Endodermal cell (in vitro differentiated cells): ENCODE results near the gene ABLIM3. TPM values are rescaled to one million over a fixed set of nuclear protein-coding genes. Genes with fewer than 3 reads are reported as not detected.

ENCODE experiments used
- DNase-seq: peaks from one replicate; pipeline ENCODE4 v3.0.0-alpha.2; 2017
- H3K27ac ChIP-seq: 2 replicates; pipeline ENCODE4 v1.5.1; 2013; ENCODE audit warnings: mild to moderate bottlenecking, low read depth, low read length, moderate library complexity
- H3K27me3 ChIP-seq: 2 replicates; pipeline ENCODE4 v1.6.1; 2013; ENCODE audit warnings: mild to moderate bottlenecking, low read length, moderate library complexity; ENCODE audit not compliant: insufficient read depth, control insufficient read depth, poor library complexity, severe bottlenecking
- H3K36me3 ChIP-seq: 2 replicates; pipeline ENCODE4 v1.7.0; 2013; ENCODE audit warnings: mild to moderate bottlenecking, low read length, moderate library complexity; ENCODE audit not compliant: control insufficient read depth, insufficient read depth
- H3K4me1 ChIP-seq: one replicate; pipeline ENCODE4 v1.7.0; 2013; ENCODE audit warnings: low read length; ENCODE audit not compliant: control insufficient read depth, insufficient read depth
- H3K4me3 ChIP-seq: 2 replicates; pipeline ENCODE4 v1.5.1; 2013; ENCODE audit warnings: mild to moderate bottlenecking, low read length, moderate library complexity
- H3K9ac ChIP-seq: 2 replicates; pipeline ENCODE4 v1.6.1; 2013; ENCODE audit warnings: mild to moderate bottlenecking, low read length, moderate library complexity; ENCODE audit not compliant: poor library complexity, severe bottlenecking; ENCODE audit errors: extremely low read depth
- H3K9me3 ChIP-seq: 2 replicates; pipeline ENCODE4 v1.6.1; 2013; ENCODE audit warnings: mild to moderate bottlenecking, low read length, moderate library complexity; ENCODE audit not compliant: control insufficient read depth
- H3K27ac Mint-ChIP-seq: 2 replicates; pipeline ENCODE4 v1.8.0; 2020; ENCODE audit warnings: mixed read lengths
- H3K27me3 Mint-ChIP-seq: 2 replicates; pipeline ENCODE4 v1.8.0; 2021; ENCODE audit warnings: mild to moderate bottlenecking, mixed read lengths; ENCODE audit not compliant: insufficient read depth
- H3K36me3 Mint-ChIP-seq: 2 replicates; pipeline ENCODE4 v1.8.0; 2020; ENCODE audit warnings: low read depth, mixed read lengths
- H3K4me1 Mint-ChIP-seq: 2 replicates; pipeline ENCODE4 v1.8.0; 2020; ENCODE audit warnings: mixed read lengths
- H3K4me3 Mint-ChIP-seq: 2 replicates; pipeline ENCODE4 v1.8.0; 2020; ENCODE audit warnings: mild to moderate bottlenecking, moderate library complexity, mixed read lengths
- H3K9me3 Mint-ChIP-seq: 2 replicates; pipeline ENCODE4 v1.8.0; 2020; ENCODE audit warnings: mild to moderate bottlenecking, mixed read lengths
- CTCF ChIP-seq: fragments of 200-600 bp; sonication (generic); conservative IDR thresholded peaks from 2 replicates; pipeline ENCODE4 v1.5.0; 2021; ENCODE audit warnings: antibody characterized with exemption, mild to moderate bottlenecking
- WGBS, 2 experiments: methylation state at CpG; one replicate each; pipeline versions ENCODE4 v1.1.5 to v1.1.7; 2013; ENCODE audit warnings: missing lambda C conversion rate in 2 of 2, mixed read lengths in 1 of 2; ENCODE audit not compliant: insufficient coverage in 1 of 2, insufficient read length in 1 of 2; 5-methylcytosine and 5-hydroxymethylcytosine counted together
- total RNA-seq, 2 donors: library from RNA; stranded (reverse); fragmentation: NEBNext Ultra II Directional in 1 of 2; extraction: Animal tissue kit (Norgen Biotek cat#: 25700) in 1 of 2; gene quantifications; 2 replicates in 1 of 2; 3 replicates in 1 of 2; pipeline ENCODE4 v1.2.1, GENCODE V29; 2021

ABLIM3 gene
- total RNA-seq, 2 donors from 2014 or later: 0.24 to 0.66 TPM

DNA sequence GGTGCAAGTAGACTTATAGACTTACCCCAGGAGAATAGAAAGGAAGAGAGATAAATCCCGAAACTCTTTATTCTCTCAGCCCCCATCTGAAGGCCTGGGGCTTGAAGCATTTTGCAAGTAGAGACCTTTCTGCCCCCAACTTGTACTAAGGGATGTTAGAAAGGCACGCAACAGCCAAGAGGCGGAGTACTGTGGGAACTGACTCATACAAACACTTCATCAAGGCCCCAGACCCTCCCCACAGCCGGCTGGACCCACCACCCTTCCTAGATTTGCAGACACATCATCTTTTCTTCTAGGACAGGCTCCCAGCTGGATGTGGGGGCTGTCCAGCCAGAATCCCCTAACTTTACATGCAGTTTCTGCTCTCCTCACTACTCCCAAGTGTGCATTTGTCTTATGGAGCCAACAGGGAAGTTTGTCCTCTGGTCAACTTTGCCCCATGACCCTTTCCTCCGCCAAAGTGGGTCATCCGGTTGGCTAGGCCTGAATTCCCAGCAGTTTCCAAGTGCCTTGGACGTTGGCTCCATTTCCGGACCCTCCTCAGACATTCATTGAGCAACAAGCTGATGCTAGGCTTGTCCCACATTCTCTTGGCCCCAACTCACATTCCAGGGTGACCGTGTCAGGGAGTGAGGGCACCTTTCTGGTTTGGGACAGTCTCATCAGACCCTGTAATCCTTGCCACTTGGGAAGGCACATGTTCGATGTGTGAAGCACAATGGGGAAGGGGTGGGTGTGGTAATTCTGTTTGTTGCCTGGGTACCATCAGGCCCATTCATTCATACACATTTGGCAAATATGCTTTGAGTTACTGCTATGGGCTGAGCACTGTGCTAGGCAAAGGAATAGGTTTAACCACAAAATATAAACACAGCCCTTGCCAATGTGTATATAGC is 64.6 kb downstream of the ABLIM3 start:
- peaks cover 4% of the 10 kb centered on the region for H3K4me1 ChIP-seq
- H3K9me3 Mint-ChIP-seq: no peaks in the 10 kb centered on the region
- H3K36me3 Mint-ChIP-seq: no peaks in the 10 kb centered on the region
- H3K4me1 Mint-ChIP-seq: peaks cover 4% of the 10 kb centered on the region
- no peaks in the 10 kb centered on the region for H3K36me3 ChIP-seq
- H3K4me3 ChIP-seq: no peak overlapping the region
- no peak overlapping the region for H3K4me3 Mint-ChIP-seq
- 85 to 90% methylated on average over 6 to 10 of the region's 10 CpGs for WGBS, 2 experiments
- H3K9ac ChIP-seq: no peak overlapping the region
- peaks cover 10% of the 10 kb centered on the region for H3K27me3 ChIP-seq
- no peak for TF ChIP-seq CTCF
- H3K27ac Mint-ChIP-seq: no peak overlapping the region
- no peak overlapping the region for H3K27ac ChIP-seq
- DNase-seq: no peak
- H3K27me3 Mint-ChIP-seq: no peaks in the 10 kb centered on the region
- H3K9me3 ChIP-seq: no peaks in the 10 kb centered on the region

- DNase-seq: no peak
- peaks cover 4% of the 10 kb centered on the region for H3K4me1 ChIP-seq
- peaks cover 6% of the 10 kb centered on the region for H3K27me3 ChIP-seq
- H3K27ac Mint-ChIP-seq: no peak overlapping the region
- H3K27ac ChIP-seq: no peak overlapping the region
- no peaks in the 10 kb centered on the region for H3K27me3 Mint-ChIP-seq
- H3K36me3 ChIP-seq: no peaks in the 10 kb centered on the region
- 86 to 91% methylated on average over 6 to 10 of the region's 10 CpGs for WGBS, 2 experiments
- H3K36me3 Mint-ChIP-seq: no peaks in the 10 kb centered on the region
- H3K4me1 Mint-ChIP-seq: peaks cover 4% of the 10 kb centered on the region
- H3K4me3 ChIP-seq: no peak overlapping the region
- no peak for TF ChIP-seq CTCF
- H3K9me3 ChIP-seq: no peaks in the 10 kb centered on the region
- H3K4me3 Mint-ChIP-seq: no peak overlapping the region
- no peak overlapping the region for H3K9ac ChIP-seq
- no peaks in the 10 kb centered on the region for H3K9me3 Mint-ChIP-seq
These were observed 65.3 kb downstream of the ABLIM3 start for GRCh38 chr5:149206524-149207141.

- Histone ChIP-seq H3K27me3 (no peaks in the 10 kb centered on the region), H3K9ac (no peak overlapping the region), H3K4me1 (peaks cover 4% of the 10 kb centered on the region), H3K36me3 (no peaks in the 10 kb centered on the region), H3K4me3 (no peak overlapping the region), H3K27ac (no peak overlapping the region), H3K9me3 (no peaks in the 10 kb centered on the region)
- Mint-ChIP-seq H3K9me3 (no peaks in the 10 kb centered on the region), H3K27me3 (no peaks in the 10 kb centered on the region), H3K4me1 (peaks cover 4% of the 10 kb centered on the region), H3K4me3 (no peak overlapping the region), H3K36me3 (no peaks in the 10 kb centered on the region), H3K27ac (no peak overlapping the region)
- TF ChIP-seq CTCF: no peak
- no peak for DNase-seq
- WGBS, 2 experiments: 92 to 100% methylated on average over 2 of the region's 2 CpGs
These were observed 66.5 kb downstream of the ABLIM3 start for GRCh38 chr5:149207831-149208230.
